Colonic mucosa (tissue), 4 donors: ENCODE results near the gene VARS1. TPM values are rescaled to one million over a fixed set of nuclear protein-coding genes. Genes with fewer than 3 reads are reported as not detected.
A peak's percentile ranks its signal among the peaks of the same experiment; 100 is the strongest.

Experiments used
- DNase-seq: peaks from one replicate; pipeline ENCODE4 v3.0.0-alpha.2; 2020
- H3K27ac ChIP-seq: fragments of 200-600 bp; one replicate; pipeline ENCODE4 v1.8.0; 2021
- H3K27me3 ChIP-seq: fragments of 200-600 bp; one replicate; pipeline ENCODE4 v1.8.0; 2021
- H3K36me3 ChIP-seq: fragments of 200-600 bp; one replicate; pipeline ENCODE4 v1.8.0; 2021
- H3K4me1 ChIP-seq: fragments of 200-600 bp; one replicate; pipeline ENCODE4 v1.8.0; 2021; ENCODE audit warnings: mild to moderate bottlenecking
- H3K4me3 ChIP-seq: fragments of 200-600 bp; one replicate; pipeline ENCODE4 v1.8.0; 2021
- H3K9ac ChIP-seq, 2 donors: one replicate each; pipeline ENCODE4 v1.7.0; 2013; ENCODE audit warnings: control low read depth in 2 of 2, low read depth in 2 of 2, low read length in 2 of 2
- H3K9me3 ChIP-seq: fragments of 200-600 bp; one replicate; pipeline ENCODE4 v1.8.0; 2021
- CTCF ChIP-seq: fragments of 200-600 bp; IDR thresholded peaks from one replicate; pipeline ENCODE4 v1.8.0; 2022; ENCODE audit warnings: antibody characterized with exemption, mild to moderate bottlenecking
- intact Hi-C: fragments of 100-400 bp; cut with DNase I; formaldehyde crosslinking; loops from one replicate; pipeline ENCODE4 v1.14.1; 2022
- total RNA-seq, 2 donors: library from RNA; stranded (reverse); fragmentation: NEBNext Ultra II Directional in 1 of 2; extraction: Animal tissue kit (Norgen Biotek cat#: 25700) in 1 of 2; gene quantifications; one replicate each; pipeline ENCODE4 v1.2.1, GENCODE V29; 2021
- donor health status: healthy.
- donor health status: DM: no; HTN: no; CAD: no.
- donor health status: DM: no; HTN: no; CAD: no.

VARS1 gene
- total RNA-seq, 2 donors from 2014 or later = 40.8 to 136 TPM

- DNase-seq = no peak
- TF ChIP-seq CTCF = peak; percentile 38
- Histone ChIP-seq H3K9ac (no peak overlapping the region), H3K4me3 (no peak overlapping the region), H3K9me3 (no peaks in the 10 kb centered on the region), H3K4me1 (peaks cover 5% of the 10 kb centered on the region), H3K36me3 (no peaks in the 10 kb centered on the region), H3K27ac (no peak overlapping the region), H3K27me3 (no peaks in the 10 kb centered on the region)
- intact Hi-C loops = no loop called here
Measured at GRCh38 chr6:31791324-31792089, 4.0 kb downstream of the VARS1 start.

- H3K9ac ChIP-seq = no peak overlapping the region
Measured at GRCh38 chr6:31785475-31785874, 10.1 kb downstream of the VARS1 start.

GRCh38 chr6:31784098-31784925 is 11.2 kb downstream of the VARS1 start:
- intact Hi-C loops = no loop called here
- H3K36me3 ChIP-seq = no peaks in the 10 kb centered on the region
- no peak for DNase-seq
- no peaks in the 10 kb centered on the region for H3K4me1 ChIP-seq
- H3K27me3 ChIP-seq = no peaks in the 10 kb centered on the region
- TF ChIP-seq CTCF = no peak
- H3K9ac ChIP-seq = no peak overlapping the region
- H3K9me3 ChIP-seq = no peaks in the 10 kb centered on the region
- no peak overlapping the region for H3K27ac ChIP-seq
- H3K4me3 ChIP-seq = no peak overlapping the region

More at GRCh38 chr6:31785475-31785874, 10.1 kb downstream of the VARS1 start:
- Histone ChIP-seq H3K9me3 (no peaks in the 10 kb centered on the region), H3K4me3 (no peak overlapping the region), H3K4me1 (no peaks in the 10 kb centered on the region), H3K36me3 (no peaks in the 10 kb centered on the region), H3K27me3 (no peaks in the 10 kb centered on the region), H3K27ac (no peak overlapping the region)
- DNase-seq = no peak
- intact Hi-C loops = no loop called here
- TF ChIP-seq CTCF = no peak

- H3K9ac ChIP-seq = no peak overlapping the region
- intact Hi-C loops = no loop called here
- no peak overlapping the region for H3K27ac ChIP-seq
- no peaks in the 10 kb centered on the region for H3K36me3 ChIP-seq
- no peaks in the 10 kb centered on the region for H3K9me3 ChIP-seq
- no peak for TF ChIP-seq CTCF
- no peaks in the 10 kb centered on the region for H3K4me1 ChIP-seq
- no peak overlapping the region for H3K4me3 ChIP-seq
- no peak for DNase-seq
- no peaks in the 10 kb centered on the region for H3K27me3 ChIP-seq
Measured at GRCh38 chr6:31782126-31782855, 13.3 kb downstream of the VARS1 start.
